ENCODE measurements around the gene SAP30BP.
A peak's percentile ranks its signal among the peaks of the same experiment; 100 is the strongest.

The SAP30BP gene

DNA sequence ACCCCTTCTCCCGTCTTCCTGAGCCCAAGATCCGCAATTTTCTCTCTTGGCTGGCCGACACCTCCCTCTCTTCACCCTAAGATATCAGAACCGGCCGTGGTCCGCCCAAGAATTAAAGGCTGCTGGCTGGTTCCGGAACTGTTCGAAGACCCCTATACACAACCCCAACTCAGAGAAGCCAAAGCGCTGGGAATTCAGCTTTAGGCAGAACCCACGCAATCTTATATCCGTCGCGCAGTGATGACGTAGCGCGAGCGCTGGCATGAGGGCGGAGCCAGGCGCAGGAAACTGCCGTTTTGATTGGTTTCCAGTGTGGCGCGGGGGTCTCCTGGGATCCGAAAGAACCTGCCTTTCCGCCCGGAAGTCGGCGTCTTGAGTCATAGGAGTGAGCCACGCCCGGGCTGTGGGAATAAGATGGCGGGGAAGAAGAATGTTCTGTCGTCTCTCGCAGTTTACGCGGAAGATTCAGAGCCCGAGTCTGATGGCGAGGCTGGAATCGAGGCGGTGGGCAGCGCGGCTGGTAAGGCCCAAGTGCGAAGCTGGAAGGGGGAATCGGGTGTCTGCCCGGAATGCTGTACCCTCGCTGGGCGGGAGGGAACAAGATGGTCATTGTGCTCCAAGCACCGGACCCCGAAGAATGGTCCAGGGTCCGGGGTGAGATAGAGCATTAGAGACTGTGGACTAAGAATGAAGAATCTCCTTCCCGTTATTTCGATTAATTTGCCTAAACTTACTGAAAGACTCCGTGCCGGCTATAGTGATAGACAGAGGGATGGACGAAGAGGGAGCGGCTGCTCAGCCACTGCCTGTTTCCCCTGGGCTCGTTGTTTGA is at the start of gene SAP30BP, which contains the start of gene RECQL5:
SAP30BP (plus strand) TSS at position 380 of the 832 bp plus-strand sequence; CDS start at position 415, 35 bp downstream.
RECQL5 (minus strand) TSS at position 196 of the 832 bp plus-strand sequence. CDS start 597 bp downstream, outside the sequence.
- no peak for FAIRE-seq
- peak; percentile 78 for DNase-seq (ENCODE audit: insufficient read length, low spot score)
- TF ChIP-seq, protein P1, sequence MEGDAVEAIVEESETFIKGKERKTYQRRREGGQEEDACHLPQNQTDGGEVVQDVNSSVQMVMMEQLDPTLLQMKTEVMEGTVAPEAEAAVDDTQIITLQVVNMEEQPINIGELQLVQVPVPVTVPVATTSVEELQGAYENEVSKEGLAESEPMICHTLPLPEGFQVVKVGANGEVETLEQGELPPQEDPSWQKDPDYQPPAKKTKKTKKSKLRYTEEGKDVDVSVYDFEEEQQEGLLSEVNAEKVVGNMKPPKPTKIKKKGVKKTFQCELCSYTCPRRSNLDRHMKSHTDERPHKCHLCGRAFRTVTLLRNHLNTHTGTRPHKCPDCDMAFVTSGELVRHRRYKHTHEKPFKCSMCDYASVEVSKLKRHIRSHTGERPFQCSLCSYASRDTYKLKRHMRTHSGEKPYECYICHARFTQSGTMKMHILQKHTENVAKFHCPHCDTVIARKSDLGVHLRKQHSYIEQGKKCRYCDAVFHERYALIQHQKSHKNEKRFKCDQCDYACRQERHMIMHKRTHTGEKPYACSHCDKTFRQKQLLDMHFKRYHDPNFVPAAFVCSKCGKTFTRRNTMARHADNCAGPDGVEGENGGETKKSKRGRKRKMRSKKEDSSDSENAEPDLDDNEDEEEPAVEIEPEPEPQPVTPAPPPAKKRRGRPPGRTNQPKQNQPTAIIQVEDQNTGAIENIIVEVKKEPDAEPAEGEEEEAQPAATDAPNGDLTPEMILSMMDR (IDR thresholded peaks at IDR 0.05; ENCODE audit: insufficient read depth, missing control alignments) = no peak

DNA sequence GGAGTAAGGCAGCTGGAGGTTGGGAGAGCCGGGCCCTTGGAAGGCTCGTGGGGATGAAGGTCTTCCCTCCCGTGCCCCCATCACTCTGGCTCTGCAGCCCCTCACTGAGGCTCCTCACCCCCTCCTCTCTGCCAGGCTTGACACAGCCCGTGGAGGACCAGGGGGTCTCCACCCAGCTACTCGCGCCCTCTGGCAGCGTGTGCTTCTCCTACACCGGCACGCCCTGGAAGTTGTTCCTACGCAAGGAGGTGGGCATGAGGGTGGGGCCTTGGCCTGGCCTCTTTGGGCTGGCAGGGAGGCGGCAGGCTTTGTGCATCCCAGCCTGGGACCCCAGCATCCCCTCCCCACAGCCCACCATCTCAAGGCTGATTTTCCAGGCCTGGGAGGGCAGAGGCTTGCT is 49.5 kb upstream of the SAP30BP start:
- DNase-seq (ENCODE audit: insufficient read length, low spot score) (no peak), FAIRE-seq (no peak)
- TF ChIP-seq, protein P1 (IDR thresholded peaks at IDR 0.05; ENCODE audit: insufficient read depth, missing control alignments) = no peak

DNA sequence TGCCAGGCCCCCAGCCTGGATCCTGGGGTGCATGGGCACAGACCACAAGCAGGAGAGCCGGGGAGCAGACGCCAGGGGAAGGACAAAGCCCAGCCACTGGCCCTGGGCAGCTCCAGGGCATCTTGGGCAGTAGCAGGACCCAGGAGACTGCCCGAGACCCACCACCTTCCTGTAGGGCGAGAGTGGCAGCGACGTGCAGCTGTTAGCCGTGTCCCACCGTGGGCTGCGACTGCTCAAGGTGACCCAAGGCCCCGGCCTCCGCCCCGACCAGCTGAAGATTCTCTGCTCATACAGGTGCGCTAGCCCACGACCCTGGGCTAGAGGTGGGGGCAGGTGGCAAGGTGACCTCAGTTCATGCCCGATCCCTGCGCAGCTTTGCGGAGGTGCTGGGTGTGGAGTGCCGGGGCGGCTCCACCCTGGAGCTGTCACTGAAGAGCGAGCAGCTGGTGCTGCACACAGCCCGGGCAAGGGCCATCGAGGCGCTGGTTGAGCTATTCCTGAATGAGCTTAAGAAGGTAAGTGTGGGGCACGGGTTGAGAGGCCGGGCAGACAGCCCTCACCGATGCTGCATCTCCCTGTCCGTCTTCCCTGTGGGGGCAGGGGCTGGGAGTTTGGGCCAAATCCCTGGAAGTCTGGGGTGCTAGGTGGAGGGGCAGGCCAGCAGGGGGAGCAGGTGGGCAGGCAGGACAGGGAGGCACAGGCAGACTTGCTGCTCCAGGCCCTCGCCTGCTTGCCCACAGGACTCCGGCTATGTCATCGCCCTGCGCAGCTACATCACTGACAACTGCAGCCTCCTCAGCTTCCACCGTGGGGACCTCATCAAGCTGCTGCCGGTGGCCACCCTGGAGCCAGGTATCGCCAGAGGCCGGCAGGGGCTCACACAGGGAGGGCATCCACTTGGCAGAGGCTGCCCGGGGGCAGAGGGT is 47.4 kb upstream of the SAP30BP start:
- TF ChIP-seq, protein P1 (IDR thresholded peaks at IDR 0.05; ENCODE audit: insufficient read depth, missing control alignments) = peak; percentile 41
- DNase-seq (ENCODE audit: insufficient read length, low spot score) = peak; percentile 78
- FAIRE-seq = no peak

DNA sequence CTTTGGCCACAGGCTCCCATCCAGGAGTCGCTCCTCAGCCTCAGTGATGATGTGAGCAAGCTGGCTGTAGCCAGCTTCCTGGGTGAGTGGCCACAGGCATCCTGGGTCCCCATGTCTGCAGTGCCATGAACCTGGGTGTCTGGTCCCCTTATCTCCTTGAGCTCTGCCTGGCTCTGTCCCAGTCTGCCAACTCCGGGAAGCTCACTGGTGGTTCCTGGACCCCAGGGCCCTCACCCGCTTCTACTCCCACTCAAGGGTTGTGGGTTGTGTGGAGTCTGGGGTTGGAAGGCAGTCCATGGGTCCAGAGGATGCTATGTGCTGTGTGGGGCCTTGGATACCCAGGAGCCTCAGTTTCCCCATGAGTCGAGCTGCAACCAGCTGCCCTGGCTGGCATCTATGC is 45.6 kb upstream of the SAP30BP start:
- no peak for FAIRE-seq
- TF ChIP-seq, protein P1 (IDR thresholded peaks at IDR 0.05; ENCODE audit: insufficient read depth, missing control alignments) = no peak
- no peak for DNase-seq (ENCODE audit: insufficient read length, low spot score)

DNA sequence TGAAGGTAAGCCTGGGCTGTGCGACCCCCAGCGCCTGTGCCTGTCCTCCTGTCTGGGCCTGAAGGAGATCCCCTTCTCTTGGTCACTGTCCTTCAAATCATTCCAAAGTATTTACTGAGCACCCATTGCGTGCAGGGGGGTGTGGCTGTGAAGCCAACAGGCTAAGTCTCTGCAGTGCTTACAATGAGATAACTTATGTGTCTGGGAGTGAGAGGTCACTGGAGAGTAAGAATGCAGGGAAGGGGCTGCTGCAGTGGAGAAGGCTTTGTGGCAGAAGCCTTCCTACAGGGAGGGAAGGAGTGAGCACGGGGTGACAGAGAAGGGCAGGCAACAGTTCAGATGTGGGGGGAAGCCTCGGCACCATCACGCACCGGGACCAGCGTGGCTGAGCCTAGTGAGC is 45.1 kb upstream of the SAP30BP start:
- DNase-seq (ENCODE audit: insufficient read length, low spot score) = no peak
- FAIRE-seq = no peak
- TF ChIP-seq, protein P1 (IDR thresholded peaks at IDR 0.05; ENCODE audit: insufficient read depth, missing control alignments) = no peak

DNA sequence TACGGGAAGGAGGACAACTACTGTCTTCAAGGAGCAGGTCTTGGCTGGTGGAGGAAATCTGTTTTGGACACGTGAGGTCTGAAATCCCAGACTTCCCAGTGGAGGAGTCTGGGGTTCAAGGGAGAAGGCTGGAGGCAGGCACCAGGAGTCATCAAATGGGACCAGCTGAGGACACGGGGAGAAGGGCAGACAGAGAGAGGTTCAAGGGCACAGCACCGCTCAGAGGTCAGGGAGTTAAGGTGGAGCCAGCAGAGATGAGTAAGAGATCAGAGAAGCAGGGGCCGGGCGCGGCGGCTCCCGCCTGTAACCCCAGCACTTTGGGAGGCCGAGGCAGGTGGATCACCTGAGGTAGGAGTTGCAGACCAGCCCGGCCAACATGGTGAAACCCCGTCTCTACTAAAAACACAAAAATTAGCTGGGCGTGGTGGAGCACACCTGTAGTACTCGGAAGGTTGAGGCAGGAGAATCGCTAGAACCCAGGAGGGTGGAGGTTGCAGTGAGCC is 44.3 kb upstream of the SAP30BP start:
- DNase-seq (ENCODE audit: insufficient read length, low spot score) = no peak
- no peak for FAIRE-seq
- TF ChIP-seq, protein P1 (IDR thresholded peaks at IDR 0.05; ENCODE audit: insufficient read depth, missing control alignments) = no peak
